HL-60 (cell line): ENCODE measurements around the gene ZRANB1.

ENCODE experiments used
- DNase-seq, 2 experiments: peaks; one replicate each; pipeline ENCODE4 v3.0.0-alpha.2; 2010 to 2020; ENCODE audit warnings: low read depth in 1 of 2, low spot score in 1 of 2
- H3K27ac ChIP-seq: fragments of 250-450 bp; sonication (Bioruptor Pico); replicated peaks from 2 replicates; pipeline ENCODE4 v1.5.1; 2020; ENCODE audit warnings: mild to moderate bottlenecking, moderate library complexity
- H3K27me3 ChIP-seq: fragments of 250-450 bp; sonication (Bioruptor Pico); 2 replicates; pipeline ENCODE4 v1.5.1; 2021; ENCODE audit warnings: mild to moderate bottlenecking, moderate library complexity; ENCODE audit not compliant: insufficient read depth, poor library complexity, severe bottlenecking
- H3K4me3 ChIP-seq: replicated peaks from 2 replicates; pipeline ENCODE4 v1.5.1; 2011; ENCODE audit warnings: mild to moderate bottlenecking, control low read depth, low read length; ENCODE audit not compliant: insufficient read depth
- CTCF ChIP-seq: IDR thresholded peaks from one replicate; pipeline ENCODE4 v1.5.1; 2011; ENCODE audit warnings: low read length, control low read depth, inconsistent platforms; ENCODE audit not compliant: insufficient read depth
- GABPA ChIP-seq: IDR thresholded peaks from 2 replicates; pipeline ENCODE4 v1.6.1; 2012; ENCODE audit warnings: low read depth
- POLR2AphosphoS5 ChIP-seq: IDR thresholded peaks from 2 replicates; pipeline ENCODE4 v1.6.1; 2012; ENCODE audit warnings: low read depth
- REST ChIP-seq: IDR thresholded peaks from 2 replicates; pipeline ENCODE4 v1.6.1; 2012; ENCODE audit warnings: low read depth; ENCODE audit not compliant: insufficient replicate concordance
- SPI1 ChIP-seq: IDR thresholded peaks from 2 replicates; pipeline ENCODE4 v1.6.1; 2012; ENCODE audit warnings: low read depth, mild to moderate bottlenecking, borderline replicate concordance

The ZRANB1 gene

GRCh38 chr10:124928087-124928486 is 13.8 kb upstream of the ZRANB1 start:
- DNase-seq, result no peak
- H3K27ac ChIP-seq, result no peak overlapping the region
- no peaks in the 10 kb centered on the region for H3K27me3 ChIP-seq
- TF ChIP-seq POLR2AphosphoS5, result no peak
- no peak for TF ChIP-seq SPI1
- TF ChIP-seq GABPA, result no peak
- TF ChIP-seq REST, result no peak
- TF ChIP-seq CTCF, result no peak
- H3K4me3 ChIP-seq, result no peak overlapping the region

GRCh38 chr10:124928545-124928944 is 13.4 kb upstream of the ZRANB1 start:
- no peak for DNase-seq
- Histone ChIP-seq H3K27me3 (no peaks in the 10 kb centered on the region), H3K4me3 (no peak overlapping the region), H3K27ac (no peak overlapping the region)
- TF ChIP-seq REST (no peak), SPI1 (no peak)

- no peak for DNase-seq
- no peak overlapping the region for H3K4me3 ChIP-seq
- no peaks in the 10 kb centered on the region for H3K27me3 ChIP-seq
- no peak for TF ChIP-seq POLR2AphosphoS5
- no peak for TF ChIP-seq GABPA
- no peak for TF ChIP-seq REST
- no peak for TF ChIP-seq CTCF
- no peak for TF ChIP-seq SPI1
- H3K27ac ChIP-seq, result no peak overlapping the region
Observed at GRCh38 chr10:124935946-124936345, 6.0 kb upstream of the ZRANB1 start.

- Histone ChIP-seq H3K27me3 (no peaks in the 10 kb centered on the region), H3K4me3 (no peak overlapping the region), H3K27ac (no peak overlapping the region)
- DNase-seq, result no peak
- TF ChIP-seq POLR2AphosphoS5, result no peak
- TF ChIP-seq CTCF, result no peak
- no peak for TF ChIP-seq GABPA
- no peak for TF ChIP-seq SPI1
- TF ChIP-seq REST, result no peak
Observed at GRCh38 chr10:124936813-124937212, 5.1 kb upstream of the ZRANB1 start.
